Measurements from ENCODE around the gene PDGFB.

PDGFB gene

DNA sequence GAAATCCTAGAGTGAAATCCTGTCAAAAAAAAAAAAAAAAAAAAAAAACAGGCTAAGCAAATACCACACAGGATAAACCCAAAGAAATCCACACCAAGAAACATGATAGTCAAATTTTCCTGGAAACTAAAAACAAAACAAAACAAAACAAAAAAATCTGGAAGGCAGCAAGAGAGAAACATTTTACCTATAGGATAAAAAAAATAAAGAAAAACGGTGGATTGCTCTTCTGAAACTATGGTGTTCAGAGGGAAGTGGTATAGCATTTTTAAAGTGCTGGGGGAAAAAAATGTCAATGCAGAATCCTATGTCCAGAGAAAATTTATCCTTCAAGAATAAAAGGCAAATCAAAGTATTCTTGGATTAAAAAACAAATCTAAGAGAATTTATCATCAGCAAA is 50.7 kb downstream of the PDGFB start:
- DNase-seq = no peak

DNA sequence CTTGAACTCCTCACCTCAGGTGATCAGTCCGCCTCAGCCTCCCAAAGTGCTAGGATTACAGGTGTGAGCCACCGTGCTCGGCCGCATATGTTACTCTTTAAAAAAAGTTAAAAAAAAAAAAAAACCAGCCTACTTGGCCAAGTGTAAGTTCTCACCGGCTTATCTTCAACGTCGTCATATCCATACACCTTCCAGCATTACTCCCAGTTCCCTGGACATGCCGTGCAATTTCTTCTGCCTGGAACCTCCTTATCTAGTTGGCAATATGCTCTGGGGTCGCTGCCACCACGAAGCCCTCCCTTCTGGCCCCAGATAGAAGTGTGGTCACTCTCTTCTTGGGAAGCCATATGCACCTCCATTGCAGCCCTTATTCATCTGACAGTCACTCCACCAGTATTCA is 56.0 kb downstream of the PDGFB start:
- DNase-seq = no peak

DNA sequence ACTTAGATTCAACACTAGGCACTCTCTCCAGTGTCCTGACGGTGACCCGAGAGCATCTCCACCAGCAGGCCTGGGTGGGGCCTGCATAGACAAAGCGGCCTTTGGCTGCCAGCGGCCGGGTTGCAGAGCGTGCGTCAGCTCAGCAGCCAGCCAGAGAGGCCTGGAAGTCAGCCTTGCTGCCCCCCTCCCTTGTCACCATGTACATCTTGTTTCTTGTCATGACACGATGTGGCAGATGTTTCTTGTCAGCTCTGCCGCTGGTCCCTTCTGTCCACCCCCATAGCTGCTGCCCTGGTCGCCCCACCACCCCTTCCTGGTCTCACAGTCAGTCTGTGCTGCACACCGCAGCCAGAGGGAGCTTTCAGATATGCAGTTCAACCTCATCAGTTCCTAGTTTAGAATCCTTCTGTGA is 59.2 kb downstream of the PDGFB start:
- DNase-seq = no peak

DNA sequence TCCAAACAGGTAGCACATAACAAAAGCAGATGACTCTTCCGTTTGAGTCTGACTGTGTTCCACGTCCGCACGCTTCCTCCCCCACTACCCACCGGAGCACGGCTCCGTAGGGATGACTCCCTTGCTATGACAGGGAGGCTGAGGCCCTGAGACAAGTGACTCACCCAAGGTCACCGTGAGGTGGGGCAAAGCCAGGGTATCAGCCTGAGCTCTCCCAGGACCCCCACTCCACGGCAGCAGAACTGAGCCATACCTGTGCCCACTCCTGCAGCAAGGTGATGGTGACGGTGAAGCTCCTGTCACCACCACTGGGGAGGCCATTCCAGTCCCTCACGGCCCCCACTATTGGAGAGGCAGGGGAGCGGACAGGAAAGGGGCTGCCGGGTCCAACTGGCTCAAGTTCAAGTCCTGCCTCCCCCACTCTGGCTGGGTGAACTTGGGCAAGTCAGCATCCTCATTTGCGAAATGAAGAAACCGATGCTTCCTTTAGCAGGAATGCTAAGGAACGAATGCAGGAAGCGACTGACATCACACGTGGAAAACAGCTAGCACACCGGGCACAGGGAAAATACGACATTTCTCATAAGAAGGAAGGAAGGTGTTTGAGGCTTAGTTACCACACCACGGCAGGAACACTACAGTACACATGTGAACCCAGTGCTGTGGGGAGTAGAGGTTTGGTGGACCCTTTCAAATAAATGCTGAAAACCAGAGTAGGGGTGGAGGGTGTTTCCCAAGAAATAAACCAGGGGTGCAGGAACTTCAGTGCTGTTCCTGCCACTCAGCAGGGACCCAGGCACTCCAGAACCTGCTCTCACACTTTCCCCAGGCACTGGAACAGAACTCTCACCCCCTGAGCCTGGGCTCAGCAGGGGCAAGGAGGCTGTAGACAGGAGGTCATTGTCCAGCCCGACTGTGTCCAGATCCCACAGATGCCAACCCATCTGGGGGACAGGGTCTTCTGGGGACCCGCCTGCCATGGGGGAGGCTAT is 59.9 kb downstream of the PDGFB start:
- DNase-seq = no peak

DNA sequence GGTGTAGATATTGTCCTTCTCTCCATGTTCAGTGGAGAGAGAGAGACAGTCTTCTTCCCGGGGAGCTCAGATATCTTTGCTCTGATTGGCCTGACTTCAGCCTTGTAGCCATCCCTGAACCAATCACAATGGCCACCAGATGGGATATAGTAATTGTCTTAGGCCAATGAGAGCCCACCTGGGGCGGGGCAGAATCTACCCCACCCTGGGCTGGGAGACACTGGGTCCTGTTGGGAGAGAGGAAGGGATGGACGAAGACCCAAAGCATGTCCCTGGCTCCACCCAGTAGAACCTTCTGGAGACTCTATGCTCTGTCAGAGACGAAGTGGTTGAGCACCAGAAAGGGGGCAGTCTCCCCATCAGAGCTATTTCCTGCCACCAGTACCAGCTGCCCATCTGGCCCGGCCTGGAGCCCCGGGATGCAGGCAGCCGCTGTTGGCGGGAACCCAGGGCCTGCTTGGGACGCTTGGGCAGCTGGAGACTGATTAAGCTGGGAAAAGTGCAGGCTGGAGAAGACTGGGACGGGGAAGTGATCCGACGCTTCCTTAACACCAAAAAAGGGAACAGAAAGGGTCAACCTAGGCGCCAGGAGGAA is 60.7 kb downstream of the PDGFB start:
- DNase-seq = no peak

DNA sequence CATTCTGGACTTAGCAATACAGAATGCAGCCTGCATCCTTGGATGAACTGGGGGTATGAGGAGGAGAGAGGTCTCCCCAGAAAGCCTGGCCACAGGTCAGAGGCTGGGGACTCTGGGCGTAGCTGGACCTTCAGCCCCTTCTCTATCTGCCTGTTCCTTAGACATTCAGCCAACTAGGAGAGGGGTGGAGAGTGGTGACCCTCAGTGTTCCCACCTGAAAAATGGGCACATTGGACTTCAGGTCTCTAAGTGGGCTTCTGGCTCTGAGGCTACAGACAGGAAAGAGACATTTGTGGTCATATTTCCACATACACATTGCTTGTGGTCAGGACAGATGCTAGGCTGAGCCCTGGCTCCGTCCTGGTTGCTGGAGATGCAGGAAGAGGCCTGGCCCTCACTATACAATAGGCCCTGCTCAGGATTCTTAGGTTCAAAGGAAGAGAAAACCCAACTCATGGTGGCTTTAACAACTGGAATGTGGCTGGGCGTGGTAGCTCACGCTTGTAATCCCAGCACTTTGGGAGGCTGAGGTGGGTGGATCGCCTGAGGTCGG is 62.2 kb downstream of the PDGFB start:
- DNase-seq = no peak

DNA sequence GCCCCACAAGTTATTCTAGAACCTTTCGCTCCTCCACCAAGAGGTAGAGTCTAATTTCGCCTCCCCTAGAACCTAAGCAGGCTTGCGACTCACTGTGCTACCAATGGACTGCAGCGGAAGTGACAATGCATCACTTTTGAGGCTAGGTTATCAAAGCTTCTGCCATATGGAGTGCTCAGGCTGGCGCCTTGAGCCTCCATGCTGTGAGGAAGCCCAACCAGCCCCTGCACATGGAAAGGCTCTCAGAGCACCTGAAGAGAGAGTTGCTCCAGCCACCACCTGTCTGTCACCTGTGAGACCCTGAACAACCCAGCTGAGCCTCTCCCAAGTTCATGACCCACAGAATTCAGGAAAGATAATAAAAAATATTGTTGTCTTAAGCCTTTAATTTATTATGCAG is 63.0 kb downstream of the PDGFB start:
- DNase-seq = no peak

DNA sequence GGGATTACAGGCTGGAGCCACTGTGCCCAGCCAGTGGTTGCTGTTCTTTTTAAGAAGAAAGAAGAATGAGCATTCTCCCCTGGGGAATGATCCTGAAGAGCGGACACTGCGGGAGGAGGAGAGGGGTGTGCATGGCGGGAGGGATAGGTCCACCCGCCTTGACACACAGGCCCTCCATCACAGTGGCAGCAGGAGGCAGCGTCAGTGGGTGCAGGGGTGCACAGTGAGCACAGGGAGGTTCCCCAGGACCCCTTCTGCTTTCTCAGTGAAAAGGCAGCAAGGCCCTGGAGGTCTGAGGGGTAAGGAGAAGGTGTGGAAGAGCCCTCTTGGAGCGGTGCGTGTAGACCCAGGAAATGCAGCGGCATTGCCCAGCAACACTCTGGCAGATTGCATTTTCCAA is 63.4 kb downstream of the PDGFB start:
- no peak for DNase-seq

DNA sequence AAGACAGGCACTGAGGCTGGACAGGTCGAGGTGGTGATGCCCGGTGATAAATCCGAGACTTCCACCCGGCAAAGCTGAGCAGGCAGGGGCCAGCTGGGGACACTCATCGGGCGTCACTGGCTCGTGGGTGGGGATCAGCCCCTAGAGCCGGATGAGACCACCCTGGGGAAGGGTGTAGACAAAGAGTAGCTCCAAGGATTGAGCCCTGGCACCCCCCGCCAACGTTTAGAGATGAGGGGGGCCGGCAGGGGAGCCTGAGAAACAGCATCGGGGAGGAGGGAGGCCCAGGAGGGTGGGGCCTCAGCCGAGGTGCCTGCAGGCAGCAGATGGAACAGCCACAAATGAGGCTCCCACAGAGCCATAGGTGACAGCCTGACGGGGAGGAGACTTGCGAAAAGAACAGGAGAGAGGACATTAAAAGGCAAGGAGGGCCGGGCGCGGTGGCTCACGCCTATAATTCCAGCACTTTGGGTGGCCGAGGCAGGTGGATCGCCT is 64.9 kb downstream of the PDGFB start:
- DNase-seq = no peak

DNA sequence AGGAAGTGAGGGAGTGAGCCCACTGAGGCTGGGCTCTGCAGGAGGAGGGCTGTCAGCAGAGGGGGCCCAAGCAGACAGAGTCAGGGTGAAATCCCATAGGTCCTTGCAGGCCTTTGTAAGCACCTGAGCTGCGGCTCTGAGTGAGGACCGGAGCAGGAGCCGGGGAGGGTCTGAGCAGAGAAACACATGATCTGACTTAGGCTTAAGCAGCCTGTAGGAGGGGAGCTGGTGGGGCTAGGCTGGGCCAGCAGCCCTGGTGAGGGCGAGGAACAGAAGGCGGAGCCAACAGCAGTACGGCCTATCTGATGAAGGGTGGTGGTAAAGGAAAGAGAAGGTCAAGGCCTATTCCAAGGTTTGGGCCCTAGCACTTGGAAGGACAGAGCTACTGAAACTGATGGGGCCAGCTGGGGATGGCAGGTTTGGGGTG is 65.4 kb downstream of the PDGFB start:
- no peak for DNase-seq

DNA sequence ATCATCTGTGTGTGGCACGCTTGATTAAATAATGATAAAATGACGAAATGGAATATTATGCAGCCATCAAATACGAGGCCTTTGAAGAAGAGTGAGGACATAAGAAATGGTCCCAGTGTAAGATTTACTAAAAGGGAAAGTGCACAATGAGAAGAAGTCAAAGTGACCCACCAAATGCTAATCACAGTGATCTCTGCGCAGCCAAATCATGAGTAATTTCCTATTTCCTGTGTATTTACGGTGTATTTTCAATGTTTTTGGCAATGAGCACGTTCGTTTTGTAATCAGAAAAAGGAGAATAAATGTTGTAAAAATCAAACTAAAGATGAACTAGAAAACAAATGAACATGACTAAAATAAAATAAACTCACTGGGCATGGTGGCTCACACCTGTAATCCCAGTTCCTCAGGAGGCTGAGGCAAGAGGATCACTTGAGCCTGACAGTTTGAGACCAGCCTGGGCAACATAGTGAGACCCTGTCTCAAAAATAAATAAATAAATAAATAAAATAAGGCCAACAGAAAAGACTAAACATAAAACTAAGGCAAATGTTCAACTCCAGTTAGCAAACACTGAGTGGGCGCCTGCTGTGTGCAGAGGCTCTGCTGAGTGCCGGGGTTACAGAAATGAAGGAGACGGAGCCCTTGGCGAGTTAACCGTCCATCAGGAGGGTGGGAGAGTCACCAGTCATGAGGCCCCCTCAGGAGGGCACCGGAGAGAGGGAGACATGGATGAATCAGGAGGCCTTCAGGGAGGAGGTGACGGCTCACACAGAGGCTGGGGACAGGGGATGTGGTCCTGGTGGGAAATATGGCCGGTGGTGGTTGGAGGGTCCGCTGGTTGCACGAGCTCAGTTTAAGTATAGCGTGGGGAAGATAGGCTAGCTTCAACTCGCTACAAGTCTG is 66.3 kb downstream of the PDGFB start:
- no peak for DNase-seq

DNA sequence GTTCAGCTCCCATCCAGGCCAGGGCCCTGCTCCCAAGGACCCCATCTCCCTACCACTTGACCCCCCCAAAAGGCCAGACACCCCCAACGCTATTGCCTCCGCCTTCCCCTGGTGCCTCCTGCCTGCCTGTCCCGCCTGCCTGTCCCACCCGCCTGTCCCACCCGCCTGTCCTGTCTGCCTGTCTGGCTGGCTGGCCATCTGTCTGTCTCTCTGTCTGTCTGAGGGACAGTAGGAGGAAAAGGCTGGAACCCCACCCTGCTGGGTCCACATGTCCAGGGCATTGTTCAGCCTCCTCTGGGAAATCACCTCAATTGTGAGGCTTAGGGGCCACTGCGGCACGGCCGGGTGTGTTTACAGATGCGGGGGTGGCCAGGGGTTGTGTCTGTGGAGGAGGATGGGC is 67.0 kb downstream of the PDGFB start:
- DNase-seq = no peak

DNA sequence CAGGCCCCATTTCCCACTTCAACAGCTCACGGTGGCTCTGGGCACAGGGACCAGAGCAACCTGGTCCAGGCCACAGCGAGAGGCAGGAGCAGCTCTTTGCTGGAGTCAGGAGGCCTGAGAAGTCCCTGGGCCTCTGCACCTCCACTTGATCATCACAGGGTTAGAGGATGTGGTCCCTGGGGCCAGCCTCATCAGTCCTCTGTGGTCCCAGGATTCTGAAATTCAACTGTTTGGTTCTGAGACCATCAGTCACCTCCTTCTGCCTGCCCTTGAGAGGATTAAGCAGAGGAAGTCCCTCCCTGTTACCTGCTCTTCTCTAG is 67.4 kb downstream of the PDGFB start:
- DNase-seq = no peak

DNA sequence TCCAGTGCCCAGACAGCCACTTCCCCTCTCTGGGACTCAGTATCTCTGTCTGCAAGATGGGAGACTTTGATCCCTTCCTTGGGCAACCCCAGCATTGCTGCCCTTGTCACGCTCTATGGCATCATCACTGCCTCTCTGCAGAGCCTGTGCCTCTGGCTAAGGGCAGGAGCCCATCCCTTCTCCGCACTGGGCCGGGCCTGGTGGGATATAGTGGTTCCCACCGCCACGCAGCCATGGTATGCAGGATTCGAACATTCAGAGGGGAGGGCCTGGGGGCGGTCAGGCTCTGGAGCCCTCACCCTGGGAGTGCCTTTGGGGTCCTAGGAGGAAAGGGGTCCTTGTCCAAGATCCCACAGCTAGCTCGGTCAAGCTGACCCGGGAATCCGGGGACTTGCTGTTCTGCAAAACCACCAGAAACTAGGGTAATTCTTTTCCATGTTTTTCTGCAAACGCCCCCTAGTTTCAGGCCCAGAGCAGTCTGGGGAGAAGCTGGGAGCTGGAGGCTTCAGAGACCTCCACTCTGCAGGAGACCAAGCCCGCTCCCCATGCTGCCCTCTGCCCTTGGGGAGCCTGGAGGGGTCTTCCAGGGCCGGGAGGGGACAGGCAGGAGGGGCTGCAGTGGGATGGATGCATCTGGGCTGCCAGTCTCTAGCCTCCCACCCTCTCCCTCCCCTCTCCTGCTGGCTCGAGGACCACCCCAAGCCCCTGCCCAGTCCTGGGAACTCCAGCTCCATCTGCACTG is 67.9 kb downstream of the PDGFB start:
- no peak for DNase-seq

DNA sequence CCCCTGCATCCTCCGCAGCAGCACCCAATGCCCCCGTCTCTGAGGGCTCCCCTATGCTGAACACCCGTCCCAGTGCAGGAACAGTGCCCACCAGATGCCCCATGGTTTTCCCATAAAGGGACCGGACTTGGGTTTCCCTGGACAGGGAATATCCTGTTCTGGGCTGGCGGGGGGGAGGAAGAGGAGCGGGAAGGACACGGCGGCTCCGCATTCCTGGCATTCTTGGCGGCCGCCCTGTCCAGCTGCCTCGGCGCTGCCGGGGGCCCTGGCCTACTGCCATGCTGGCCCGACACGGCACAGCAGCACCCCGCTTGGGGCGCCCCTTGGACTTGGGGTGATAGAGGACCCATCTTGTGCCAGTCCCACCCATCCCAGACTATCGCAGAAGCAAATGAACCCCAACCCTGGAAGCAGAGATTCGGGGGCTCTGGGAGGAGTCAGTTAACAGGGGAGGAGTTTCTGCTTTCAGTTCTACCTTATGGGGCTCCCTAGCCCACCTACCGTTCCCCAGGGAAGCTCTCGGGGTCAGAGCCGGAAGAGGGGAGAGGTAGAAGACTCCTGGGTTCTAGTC is 68.6 kb downstream of the PDGFB start:
- no peak for DNase-seq

DNA sequence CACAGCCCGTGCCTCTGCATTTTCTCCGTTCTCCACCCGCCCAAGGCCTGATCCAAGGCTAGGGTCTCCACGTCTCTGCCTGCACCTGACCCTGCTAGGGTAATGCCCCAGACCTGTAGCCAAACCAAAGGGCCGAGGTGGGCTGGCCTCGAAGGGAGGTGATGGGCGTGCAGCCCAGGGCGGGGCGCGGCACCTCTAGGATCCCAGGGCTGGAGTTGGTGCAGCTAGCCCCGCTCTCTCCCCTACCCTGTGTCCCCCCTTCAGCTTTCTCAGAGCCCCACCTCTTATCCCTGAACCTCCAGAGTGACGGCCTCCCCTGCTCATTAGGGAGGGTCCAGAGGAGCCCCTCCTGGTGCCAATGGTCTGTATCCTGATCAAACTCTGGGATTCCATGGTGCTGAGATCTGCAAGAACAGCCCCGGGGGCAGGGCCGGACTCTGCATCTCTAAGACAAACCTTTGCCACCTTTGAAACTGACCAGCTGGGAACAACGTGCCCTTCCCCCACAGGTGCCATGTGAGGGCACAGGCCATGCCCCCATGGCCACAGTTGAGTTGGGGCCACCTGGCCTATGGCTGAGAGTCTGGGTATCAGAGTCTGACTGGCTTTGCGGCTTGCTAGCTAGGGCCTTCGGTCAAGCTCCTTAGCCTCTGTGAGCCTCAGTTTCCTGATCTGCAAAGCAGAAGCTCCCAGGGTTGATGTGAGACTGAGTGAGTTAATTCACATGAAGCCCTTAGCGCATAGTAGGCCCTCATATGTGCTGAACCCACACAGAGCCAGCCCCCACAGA is 69.2 kb downstream of the PDGFB start:
- DNase-seq = no peak

DNA sequence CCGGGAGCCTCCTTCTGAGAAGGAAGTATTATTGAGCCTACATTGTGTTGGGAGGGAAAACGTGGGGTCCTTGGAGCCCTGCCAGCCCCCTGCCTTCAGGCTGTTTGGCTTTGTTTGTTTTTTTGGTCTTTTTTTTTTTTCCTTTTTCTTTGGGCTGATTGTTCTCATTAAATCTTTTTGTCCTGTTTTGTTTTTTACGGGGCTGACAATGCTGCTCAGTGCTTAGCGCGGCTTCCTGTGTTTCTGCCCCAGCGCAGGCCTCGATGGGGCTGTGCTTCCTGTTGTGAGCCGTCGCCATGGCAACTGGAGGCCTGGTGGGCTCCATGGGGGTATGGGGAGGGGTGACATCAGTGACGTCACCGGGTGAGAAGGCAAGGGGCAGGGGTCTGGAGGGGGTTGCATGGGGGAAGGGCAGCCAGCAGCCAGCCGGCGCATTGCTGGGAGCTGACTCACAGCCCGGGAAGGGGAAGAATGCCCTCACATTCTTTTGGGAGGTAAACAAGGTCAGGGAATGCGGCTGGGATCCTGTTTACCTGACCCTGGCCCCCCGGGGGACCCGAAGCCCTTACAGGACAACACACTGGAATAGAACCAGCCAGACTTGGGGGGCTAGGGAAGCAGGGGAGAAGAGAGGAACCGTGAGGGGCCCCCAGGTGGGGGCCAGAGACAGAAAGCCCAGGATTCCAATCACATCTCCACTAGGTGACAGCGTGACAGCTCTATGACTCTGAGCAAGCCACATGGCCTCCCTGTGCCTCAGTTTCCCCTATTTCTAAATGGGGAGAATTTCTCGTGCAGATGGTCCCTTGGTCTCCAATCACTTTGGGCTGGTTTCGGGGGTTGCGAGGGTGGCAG is 70.1 kb downstream of the PDGFB start:
- DNase-seq = peak in 4 of 5 donors; percentile 35 to 59 (median 48)

DNA sequence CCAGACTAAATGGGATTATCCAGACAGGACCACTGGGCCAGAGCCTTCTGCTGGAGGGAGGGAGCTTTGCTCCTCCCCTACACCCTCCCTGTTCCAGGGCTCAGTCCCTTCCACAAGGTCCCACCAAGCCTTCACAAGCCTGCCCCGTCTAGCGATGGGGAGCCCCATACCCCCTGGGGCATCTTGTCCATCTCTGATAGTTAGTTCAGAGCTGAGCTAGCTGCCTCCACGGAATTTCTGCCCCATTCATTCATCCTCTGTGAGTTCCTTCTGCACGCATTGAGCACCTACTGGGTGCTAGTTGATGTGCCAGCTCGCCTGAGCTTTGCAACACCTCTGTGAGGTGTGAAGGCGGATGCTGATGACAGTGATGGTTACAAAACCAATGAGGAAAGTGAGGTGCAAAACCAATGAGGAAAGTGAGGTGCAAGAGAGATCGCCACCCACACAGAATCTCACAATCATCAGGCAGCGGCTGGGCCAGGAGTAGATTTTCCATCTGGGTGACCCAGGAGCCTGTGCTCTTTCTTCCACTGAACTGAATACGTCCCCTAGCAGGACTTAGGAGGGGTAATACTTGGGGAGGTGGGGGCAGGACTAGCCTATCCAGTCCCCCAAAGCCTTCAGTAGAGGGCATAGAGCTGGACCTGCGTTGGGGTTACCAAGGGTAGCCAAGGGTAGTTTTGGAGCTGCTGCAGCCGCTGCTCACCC is 70.8 kb downstream of the PDGFB start:
- peak in 2 of 5 donors; percentile 21 to 67 for DNase-seq
